Glomerular endothelial cell (primary cell): ENCODE results near the gene UPK2. TPM values are rescaled to one million over a fixed set of nuclear protein-coding genes. Genes with fewer than 3 reads are reported as not detected.
"Not testable (repeated sequence)": the region's sequence is repeated elsewhere in the genome, so short reads cannot be mapped to it uniquely, and the experiment has no call there.

Experiments used
- DNase-seq: peaks from one replicate; pipeline ENCODE4 v3.0.0-alpha.2; 2011; ENCODE audit warnings: low read depth, low spot score; ENCODE audit errors: extremely low read depth
- total RNA-seq: library from RNA; depleted of rRNA; stranded (reverse); fragments of >200 nt; gene quantifications from 2 replicates; pipeline ENCODE4 v1.2.3, GENCODE V29; 2015

Gene UPK2
- total RNA-seq, 1 donor from 2014 or later, result not detected

- not testable (repeated sequence) for DNase-seq
These were observed 28.2 kb downstream of the UPK2 start for GRCh38 chr11:118984337-118984736.

GRCh38 chr11:118984825-118985224, 28.7 kb downstream of the UPK2 start:
- no peak for DNase-seq

- DNase-seq, result no peak
These were observed 32.2 kb downstream of the UPK2 start for GRCh38 chr11:118988280-118988679.

- DNase-seq, result not testable (repeated sequence)
These were observed 35.5 kb downstream of the UPK2 start for GRCh38 chr11:118991486-118992038.

GRCh38 chr11:118996926-118997626, 41.0 kb downstream of the UPK2 start:
- DNase-seq, result no peak

GRCh38 chr11:118997627-118998387, 41.7 kb downstream of the UPK2 start, which contains the start of gene CENATAC:
Gene CENATAC, plus strand, starts transcription at chr11:118998138. Its CDS starts 60 bp downstream, at chr11:118998198.
- DNase-seq, result no peak

- DNase-seq, result no peak
These were observed 42.3 kb downstream of the UPK2 start for GRCh38 chr11:118998388-118998717.

GRCh38 chr11:118998822-118999221, 42.7 kb downstream of the UPK2 start:
- no peak for DNase-seq

GRCh38 chr11:119000906-119001305, 44.8 kb downstream of the UPK2 start:
- no peak for DNase-seq

GRCh38 chr11:119006656-119007055, 50.6 kb downstream of the UPK2 start:
- DNase-seq, result no peak

Other genes with a start within 250 kb of the UPK2 start
- gene DDX6, start 165.1 kb upstream of the UPK2 start, total RNA-seq, result 101 and 110 TPM in 2 replicates
- gene CXCR5, start 72.4 kb upstream of the UPK2 start, total RNA-seq, result not detected in 2 replicates
- 30.8 and 39.1 TPM in 2 replicates for gene BCL9L, start 30.4 kb upstream of the UPK2 start, total RNA-seq
- gene FOXR1, start 15.5 kb downstream of the UPK2 start, total RNA-seq, result not detected in 2 replicates
- 6.4 and 16.6 TPM in 2 replicates for gene CENATAC, start 41.8 kb downstream of the UPK2 start, total RNA-seq
- gene RPS25, start 62.0 kb downstream of the UPK2 start, total RNA-seq, result 1,518 and 2,158 TPM in 2 replicates
- 76.3 and 91.1 TPM in 2 replicates for gene TRAPPC4, start 62.5 kb downstream of the UPK2 start, total RNA-seq
- 19.0 and 23.0 TPM in 2 replicates for gene SLC37A4, start 74.6 kb downstream of the UPK2 start, total RNA-seq
- 144 and 195 TPM in 2 replicates for gene HYOU1, start 100.9 kb downstream of the UPK2 start, total RNA-seq
- 36.9 and 40.3 TPM in 2 replicates for gene VPS11, start 111.5 kb downstream of the UPK2 start, total RNA-seq
- 8.6 and 10.1 TPM in 2 replicates for gene HMBS, start 128.6 kb downstream of the UPK2 start, total RNA-seq
- gene DPAGT1, start 145.6 kb downstream of the UPK2 start, total RNA-seq, result 18.6 and 45.5 TPM in 2 replicates
- gene C2CD2L, start 151.0 kb downstream of the UPK2 start, total RNA-seq, result 8.9 and 13.2 TPM in 2 replicates
- gene HINFP, start 165.3 kb downstream of the UPK2 start, total RNA-seq, result 13.0 and 17.3 TPM in 2 replicates
- gene ABCG4, start 192.8 kb downstream of the UPK2 start, total RNA-seq, result 0.29 and 1.2 TPM in 2 replicates
- gene NLRX1, start 212.4 kb downstream of the UPK2 start, total RNA-seq, result 21.6 and 23.3 TPM in 2 replicates
- gene NHERF4, start 229.2 kb downstream of the UPK2 start, total RNA-seq, result not detected in 2 replicates